Retina (tissue), 1 donor: ENCODE measurements around the gene SH3PXD2B.

Source experiments
- DNase-seq: peaks from one replicate; pipeline ENCODE4 v3.0.0-alpha.2; 2016

SH3PXD2B gene

DNA sequence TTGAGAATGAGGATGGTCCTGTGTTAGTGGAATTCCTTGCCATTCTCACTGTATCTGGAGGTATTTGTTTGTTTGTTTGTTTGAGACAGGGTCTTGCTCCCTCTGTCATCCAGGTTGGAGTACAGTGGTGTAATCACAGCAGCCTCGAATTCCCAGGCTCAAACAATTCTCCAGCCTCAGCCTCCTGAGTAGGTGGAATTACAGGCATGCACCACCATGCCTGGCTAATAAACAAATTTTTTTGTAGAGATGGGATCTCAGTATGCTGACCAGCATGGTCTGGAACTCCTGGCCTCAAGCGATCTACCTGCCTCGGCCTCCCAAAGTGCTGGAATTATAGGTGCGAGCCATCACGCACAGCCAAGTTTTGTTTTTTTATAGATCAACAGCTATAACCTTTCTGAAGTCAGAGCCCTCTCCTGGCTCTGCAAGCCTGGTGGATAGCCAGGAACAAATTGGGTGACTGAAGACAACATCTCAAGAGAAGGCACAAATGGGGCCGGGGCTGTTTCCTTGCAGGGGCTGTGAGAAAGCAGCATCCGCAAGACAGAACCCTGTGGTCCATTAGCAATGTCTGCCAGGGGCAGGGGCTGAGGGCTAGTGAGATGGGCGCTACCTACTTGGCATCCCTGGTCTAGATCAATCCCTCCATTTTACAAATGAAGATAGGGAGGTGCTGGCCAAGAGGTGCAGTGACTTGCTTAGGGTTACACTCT, 18.8 kb downstream of the SH3PXD2B start:
- no peak for DNase-seq

DNA sequence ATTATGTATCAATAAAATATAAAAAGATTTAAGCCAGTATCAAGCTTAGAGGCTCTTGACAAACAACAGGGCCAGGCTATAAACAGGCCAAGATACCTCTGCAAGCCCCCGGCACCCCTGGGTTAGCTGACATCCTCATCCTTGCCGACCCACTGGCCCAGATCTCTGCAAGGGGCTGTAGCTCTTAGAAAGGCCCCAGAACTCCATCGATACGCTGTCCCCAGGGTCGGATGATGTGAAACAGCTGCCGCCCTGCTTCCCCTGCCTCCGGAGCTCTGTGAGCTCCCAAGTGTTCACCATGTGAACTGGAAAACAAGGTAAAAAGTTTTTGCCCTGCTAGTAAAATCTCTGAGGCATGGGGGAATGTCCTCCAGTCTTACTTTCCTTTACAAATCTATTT, 20.1 kb downstream of the SH3PXD2B start:
- DNase-seq = no peak

DNA sequence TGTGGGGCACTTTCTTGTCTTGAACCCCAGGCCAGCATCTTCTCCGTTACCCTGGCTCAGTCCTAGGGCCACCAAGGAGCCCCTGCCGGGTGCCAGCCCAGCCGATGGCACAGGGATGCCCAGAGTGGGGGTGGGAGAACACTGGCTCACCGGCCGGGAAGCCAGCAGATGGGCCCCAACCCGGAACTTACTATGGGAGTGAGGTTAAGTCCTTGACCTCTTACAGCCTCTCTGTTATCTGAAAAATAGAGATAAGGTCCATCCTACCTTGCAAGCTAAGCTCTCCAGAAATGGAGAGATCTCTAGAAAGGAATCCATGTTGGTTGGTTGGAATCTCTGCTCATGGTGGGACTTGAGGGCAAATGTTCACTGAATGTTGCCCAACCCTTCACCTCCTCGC, 20.8 kb downstream of the SH3PXD2B start:
- no peak for DNase-seq

DNA sequence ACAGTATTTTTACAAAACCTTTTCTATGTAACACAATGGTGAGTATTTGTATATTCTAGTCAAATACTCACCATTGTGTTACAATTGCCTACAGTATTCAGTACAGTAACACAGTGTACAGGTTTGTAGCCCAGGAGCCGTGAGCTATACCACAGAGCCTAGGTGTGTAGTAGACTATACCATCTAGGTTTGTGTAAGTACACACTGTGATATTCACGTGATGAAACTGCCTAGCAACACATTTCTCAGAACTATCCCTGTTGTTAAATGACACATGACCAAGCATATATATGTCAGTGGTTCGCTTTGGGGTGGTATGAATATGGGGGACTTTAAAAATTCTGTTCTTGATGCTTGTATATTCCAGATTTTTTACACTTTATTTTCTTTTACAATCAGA, 21.3 kb downstream of the SH3PXD2B start:
- DNase-seq = no peak

DNA sequence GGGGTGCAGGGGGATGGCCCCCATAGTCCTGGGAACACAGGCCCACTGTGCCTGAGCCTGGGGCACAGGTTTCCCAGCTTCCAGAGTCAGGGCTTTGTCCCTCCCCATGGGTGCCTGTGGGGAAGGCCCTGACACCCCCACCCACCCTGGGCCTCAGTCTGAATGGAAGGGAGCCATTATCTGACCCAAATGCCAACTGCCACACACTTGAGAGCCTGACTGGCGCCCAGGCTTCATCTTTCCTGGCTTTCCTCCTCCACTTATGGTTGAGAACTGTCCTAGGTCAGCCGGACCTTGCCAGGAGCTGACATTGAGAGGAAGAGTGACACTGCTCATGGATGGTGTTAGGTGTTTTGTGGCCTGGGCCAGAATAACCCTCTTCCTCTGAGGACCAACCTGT, 24.0 kb downstream of the SH3PXD2B start:
- DNase-seq = no peak

- no peak for DNase-seq
Measured at GRCh38 chr5:172429201-172429940, 25.0 kb downstream of the SH3PXD2B start.

- DNase-seq = no peak
Measured at GRCh38 chr5:172428224-172429166, 25.8 kb downstream of the SH3PXD2B start.

DNA sequence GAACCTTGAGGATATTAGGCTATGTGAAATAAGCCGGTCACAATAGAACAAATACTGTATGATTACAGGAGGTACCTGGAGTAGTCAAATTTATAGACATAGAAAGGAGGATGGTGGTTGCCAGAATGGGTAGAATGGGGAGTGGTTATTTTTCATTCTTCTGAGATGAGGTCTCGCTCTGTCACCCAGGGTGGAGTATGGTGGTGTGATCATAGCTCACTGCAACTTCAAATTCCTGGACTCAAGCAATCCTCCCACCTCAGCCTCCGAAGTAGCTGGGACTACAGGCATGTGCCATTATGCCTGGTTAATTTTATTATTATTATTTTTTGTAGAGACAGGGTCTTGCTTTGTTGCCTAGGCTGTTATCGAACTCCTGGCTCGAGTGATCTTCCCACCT, 27.1 kb downstream of the SH3PXD2B start:
- DNase-seq = no peak

DNA sequence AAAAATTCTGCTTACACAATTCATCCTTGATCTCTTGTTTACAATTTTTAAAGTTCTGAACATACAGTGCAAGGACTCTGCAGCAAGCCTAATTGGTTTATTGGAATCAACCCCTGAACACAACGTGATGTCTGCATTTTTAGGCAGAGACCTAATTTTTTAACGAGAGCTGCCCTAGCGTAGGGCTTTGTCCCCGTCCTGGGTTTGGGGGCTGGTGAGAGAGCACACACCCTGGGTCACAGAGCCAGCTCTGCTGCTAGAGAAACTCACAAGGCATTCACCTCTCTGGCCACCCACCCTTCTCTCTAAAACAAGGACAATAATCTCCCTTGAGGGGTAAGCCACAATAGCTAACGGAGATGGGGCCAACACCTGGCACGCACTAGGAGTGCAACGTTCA, 28.2 kb downstream of the SH3PXD2B start:
- no peak for DNase-seq

DNA sequence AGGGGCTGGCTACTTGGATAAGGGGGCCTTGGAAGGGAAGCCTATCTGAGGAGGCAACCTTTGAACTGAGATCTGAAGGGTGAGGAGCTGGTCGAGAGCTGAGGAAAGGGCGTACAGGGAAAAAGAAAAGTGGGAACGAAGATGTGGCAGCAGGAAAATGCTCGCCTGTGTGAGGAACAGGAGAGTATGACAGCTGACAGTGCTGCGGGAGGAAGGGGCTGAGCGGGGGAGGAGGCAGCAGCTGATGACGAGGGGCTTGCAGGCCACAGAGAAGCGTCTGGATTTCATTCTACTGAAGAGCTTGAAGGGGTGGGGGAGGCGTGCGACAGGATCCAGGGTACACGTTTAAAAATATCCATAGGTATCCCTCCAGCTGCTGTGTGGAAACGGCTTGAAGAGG, 28.9 kb downstream of the SH3PXD2B start:
- peak; percentile 31 for DNase-seq

DNA sequence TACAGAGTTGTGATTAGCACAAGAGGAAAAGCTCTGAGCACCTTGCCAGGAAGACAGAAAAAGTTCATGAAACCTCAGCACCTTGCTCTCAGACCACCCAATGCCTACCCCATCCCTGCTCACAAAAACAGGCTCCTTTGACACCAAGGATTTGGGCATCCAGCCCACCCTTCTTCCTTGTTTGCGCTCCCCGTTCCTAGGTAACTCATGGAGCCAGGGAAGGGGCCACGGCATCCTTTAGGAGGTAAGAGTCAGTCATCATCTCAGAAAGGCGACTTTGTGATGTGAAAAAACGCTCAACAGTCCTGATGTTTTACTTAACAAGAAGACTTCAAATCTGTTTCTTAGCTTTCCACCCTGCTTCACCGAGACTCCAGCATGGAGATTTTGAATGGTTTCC, 29.5 kb downstream of the SH3PXD2B start:
- DNase-seq = no peak

GRCh38 chr5:172424111-172424490, 30.2 kb downstream of the SH3PXD2B start:
- DNase-seq = no peak

DNA sequence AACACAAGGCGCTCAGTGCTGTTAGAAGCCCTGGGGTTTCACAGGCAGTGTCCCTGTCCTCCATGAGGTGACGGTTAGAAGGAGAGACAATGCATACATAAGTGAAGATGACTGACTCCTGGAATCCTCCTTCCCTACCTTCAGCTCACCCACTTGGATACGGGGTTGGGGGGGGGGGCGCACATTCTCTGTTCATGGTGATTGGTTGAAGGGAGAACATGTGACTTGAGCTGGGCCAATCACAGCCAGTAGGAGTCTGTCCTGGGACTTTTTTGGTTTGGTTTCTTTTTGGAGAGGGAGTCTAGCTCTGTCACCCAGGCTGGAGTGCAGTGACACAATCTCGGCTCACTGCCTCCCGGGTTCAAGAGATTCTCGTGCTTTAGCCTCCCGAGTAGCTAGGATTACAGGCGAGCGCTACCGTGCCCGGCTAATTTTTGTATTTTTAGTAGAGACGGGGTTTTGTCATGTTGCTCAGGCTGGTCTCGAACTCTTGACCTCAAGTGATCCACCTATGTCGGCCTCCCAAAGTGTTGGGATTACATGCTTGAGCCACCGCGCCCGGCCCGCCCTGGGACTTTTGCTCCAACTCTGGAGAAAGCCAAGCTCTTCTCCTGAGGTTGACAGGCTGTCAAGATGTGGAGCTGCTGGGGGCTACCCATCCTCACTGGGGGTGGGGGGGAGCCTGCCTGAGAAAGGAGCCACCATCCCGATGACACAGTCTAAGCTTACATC, 30.8 kb downstream of the SH3PXD2B start:
- no peak for DNase-seq

DNA sequence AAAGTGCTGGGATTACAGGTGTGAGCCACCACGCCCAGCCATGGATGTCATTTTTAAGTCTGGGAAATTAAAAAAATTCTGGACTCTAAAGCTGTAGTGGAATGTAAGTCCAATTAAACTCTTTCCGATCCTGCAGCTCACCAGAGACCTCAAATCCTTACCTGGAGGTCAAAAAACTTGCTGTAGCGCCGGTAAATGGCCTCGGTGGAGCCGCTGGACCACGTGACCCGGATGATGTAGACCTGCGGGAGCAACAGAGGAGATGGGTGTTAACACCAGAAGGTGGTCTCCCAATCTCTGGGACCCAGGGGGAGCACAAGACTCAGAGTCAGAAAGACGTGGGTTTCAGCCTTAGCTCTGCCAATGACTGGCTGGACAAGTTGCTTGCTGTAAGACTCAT, 32.1 kb downstream of the SH3PXD2B start:
- no peak for DNase-seq

- DNase-seq = no peak
Measured at GRCh38 chr5:172421020-172421419, 33.3 kb downstream of the SH3PXD2B start.

DNA sequence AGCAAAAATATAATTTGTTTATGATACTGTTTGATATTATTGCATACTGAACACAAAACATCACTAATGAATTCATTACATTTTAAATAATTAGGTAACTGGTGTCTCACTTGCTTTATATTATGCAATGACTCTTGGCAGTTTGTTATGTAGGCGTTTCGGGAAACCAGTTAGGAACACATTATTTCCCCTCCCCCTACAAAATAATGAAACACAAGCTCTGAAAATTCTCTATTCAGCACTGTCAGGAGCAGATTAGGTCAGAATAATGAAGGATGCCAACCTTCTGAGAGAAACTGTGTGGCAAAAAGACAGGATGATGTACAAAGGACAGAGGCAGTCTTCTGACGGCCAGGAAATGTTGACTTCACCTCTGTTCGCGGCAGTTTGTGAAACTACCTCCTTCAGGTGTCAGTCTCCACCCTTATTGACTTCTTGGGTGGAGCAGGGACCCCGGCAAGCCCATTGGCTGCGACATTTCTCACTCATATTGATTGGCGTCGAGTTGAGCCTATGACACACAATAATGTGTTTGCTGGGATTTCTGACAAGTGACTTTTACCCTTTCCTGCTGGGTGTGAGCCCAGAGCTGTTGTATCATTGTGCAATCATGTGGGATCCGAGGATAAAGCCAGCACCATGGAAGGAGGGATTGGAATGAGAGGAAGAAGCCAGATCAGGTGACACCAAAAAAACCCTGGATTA, 33.9 kb downstream of the SH3PXD2B start:
- no peak for DNase-seq

- DNase-seq = no peak
Measured at GRCh38 chr5:172418862-172419814, 35.2 kb downstream of the SH3PXD2B start.

GRCh38 chr5:172417983-172418630, 36.2 kb downstream of the SH3PXD2B start:
- DNase-seq = no peak

DNA sequence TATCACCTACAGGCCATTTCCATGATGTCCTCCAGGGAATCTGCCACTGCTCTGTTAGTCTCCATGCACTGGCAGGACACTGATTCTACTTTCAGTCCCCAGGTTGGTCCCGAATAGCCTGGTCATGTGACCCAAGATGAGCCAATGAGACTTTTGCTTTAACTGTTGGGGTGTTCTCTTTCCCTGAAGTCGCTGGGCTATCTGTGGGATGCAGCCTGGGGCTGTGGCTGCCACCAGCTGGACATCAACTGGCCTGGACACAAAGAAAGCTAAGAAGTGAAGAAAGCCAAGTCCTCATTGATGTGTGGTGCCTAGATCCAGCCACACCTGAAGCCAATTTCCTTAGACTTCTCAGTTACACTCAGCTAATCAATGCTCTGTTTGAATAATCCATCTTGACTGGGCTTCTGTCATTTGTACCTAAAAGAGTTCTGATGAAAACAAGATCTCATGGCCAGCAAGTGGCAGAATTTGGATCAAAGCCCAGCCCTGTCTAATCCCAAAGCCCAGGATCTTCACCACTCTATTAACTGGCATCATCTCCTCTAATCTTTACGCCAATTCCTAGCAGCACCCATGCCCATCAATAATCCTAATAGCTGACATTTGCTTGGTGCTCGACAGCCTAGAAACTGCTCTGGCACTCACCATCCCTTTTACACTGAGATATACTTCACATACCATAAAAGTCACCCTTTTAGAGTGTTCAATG, 37.0 kb downstream of the SH3PXD2B start:
- no peak for DNase-seq
